Measurements from ENCODE around the gene PTGDR2. TPM values are rescaled to one million over a fixed set of nuclear protein-coding genes. Genes with fewer than 3 reads are reported as not detected.

Gene PTGDR2
- total RNA-seq, 1 experiment from 2014 or later, result 0.07 TPM

DNA sequence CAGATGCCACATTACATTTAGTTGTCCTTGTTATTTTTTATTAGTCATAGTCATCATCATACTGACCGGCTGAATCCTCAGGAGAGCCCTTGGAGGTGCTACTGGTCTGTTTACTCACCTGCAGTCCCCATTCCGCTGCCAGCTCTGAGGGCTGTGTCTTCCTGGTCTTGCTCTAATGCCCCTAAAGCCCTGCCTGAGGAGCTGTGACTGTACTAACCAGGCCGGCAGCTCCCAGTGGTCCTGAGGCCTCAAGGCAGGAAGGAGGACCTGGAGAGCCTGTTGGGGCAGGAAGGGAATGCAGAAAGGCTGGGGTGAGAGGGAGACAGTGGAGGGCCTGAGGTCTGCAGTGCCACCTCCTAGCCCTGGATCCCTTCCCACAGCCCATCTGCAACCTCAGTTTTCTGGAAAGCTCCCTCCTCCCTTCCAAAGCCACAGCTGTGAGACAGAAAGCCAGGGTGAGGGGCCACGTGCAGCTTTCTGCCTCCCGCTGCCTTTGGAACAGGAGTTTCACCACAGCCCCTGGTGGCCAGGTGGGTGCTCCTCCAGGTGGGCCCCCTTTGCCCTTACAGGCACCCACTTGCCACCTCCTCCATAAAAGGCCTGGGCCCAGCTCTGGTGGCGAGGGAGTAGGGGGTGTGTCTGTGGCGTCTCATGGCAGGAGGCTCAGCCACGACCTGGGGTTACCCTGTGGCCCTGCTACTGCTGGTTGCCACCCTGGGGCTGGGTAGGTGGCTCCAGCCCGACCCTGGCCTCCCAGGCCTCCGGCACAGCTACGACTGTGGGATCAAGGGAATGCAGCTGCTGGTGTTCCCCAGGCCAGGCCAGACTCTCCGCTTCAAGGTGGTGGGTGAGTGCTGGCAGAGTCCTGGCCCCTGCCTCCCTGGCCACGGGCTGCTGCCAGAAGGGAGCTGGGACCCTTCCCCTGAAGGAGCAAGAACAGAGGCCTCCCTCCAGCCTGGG is 11.4 kb upstream of the PTGDR2 start, which contains the start of gene ZP1:
ZP1 (plus strand) TSS at position 632 of the 960 bp plus-strand sequence; CDS start at position 652, 20 bp downstream.
- Mint-ChIP-seq H3K27ac (no peak within 1 kb of the TSS), H3K27me3 (ENCODE audit: low read depth) (no peaks in the 10 kb centered on the region; the same call in 1 of the 2 replicates), H3K36me3 (no peaks in the 10 kb centered on the region), H3K4me1 (no peaks in the 10 kb centered on the region), H3K9me3 (no peaks in the 10 kb centered on the region), H3K4me3 (no peak within 1 kb of the TSS)
- peak; percentile 31; the same call in 1 of the 2 replicates for ATAC-seq
- ChIA-PET POLR2A (interaction anchor here (0.7 kb wide), 1 partner anchor 906 kb away, joined by 4 read pairs; no protein-coding TSS in a partner anchor), CTCF (interaction anchor here (0.5 to 7.9 kb wide), 6 partner anchors 12 to 160 kb away, joined by 4 to 44 read pairs (median 7); partner anchors contain the start of gene PTGDR2)
- no peak for DNase-seq (ENCODE audit: low spot score)
- TF ChIP-seq CREB1 (CRISPR knock-in tag; IDR thresholded peaks at IDR 0.05) (no peak), ZNF396 (CRISPR knock-in tag; IDR thresholded peaks at IDR 0.05; ENCODE audit: borderline replicate concordance) (no peak), AFF4 (CRISPR knock-in tag; IDR thresholded peaks at IDR 0.05; ENCODE audit: borderline replicate concordance) (no peak), GABPB1 (CRISPR knock-in tag; IDR thresholded peaks at IDR 0.05) (no peak), USF1 (CRISPR knock-in tag; IDR thresholded peaks at IDR 0.05) (no peak)
- TF ChIP-seq, protein P1, sequence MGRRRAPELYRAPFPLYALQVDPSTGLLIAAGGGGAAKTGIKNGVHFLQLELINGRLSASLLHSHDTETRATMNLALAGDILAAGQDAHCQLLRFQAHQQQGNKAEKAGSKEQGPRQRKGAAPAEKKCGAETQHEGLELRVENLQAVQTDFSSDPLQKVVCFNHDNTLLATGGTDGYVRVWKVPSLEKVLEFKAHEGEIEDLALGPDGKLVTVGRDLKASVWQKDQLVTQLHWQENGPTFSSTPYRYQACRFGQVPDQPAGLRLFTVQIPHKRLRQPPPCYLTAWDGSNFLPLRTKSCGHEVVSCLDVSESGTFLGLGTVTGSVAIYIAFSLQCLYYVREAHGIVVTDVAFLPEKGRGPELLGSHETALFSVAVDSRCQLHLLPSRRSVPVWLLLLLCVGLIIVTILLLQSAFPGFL (CRISPR knock-in tag; IDR thresholded peaks at IDR 0.05; ENCODE audit: borderline replicate concordance), result no peak
- TF ChIP-seq, protein P2, sequence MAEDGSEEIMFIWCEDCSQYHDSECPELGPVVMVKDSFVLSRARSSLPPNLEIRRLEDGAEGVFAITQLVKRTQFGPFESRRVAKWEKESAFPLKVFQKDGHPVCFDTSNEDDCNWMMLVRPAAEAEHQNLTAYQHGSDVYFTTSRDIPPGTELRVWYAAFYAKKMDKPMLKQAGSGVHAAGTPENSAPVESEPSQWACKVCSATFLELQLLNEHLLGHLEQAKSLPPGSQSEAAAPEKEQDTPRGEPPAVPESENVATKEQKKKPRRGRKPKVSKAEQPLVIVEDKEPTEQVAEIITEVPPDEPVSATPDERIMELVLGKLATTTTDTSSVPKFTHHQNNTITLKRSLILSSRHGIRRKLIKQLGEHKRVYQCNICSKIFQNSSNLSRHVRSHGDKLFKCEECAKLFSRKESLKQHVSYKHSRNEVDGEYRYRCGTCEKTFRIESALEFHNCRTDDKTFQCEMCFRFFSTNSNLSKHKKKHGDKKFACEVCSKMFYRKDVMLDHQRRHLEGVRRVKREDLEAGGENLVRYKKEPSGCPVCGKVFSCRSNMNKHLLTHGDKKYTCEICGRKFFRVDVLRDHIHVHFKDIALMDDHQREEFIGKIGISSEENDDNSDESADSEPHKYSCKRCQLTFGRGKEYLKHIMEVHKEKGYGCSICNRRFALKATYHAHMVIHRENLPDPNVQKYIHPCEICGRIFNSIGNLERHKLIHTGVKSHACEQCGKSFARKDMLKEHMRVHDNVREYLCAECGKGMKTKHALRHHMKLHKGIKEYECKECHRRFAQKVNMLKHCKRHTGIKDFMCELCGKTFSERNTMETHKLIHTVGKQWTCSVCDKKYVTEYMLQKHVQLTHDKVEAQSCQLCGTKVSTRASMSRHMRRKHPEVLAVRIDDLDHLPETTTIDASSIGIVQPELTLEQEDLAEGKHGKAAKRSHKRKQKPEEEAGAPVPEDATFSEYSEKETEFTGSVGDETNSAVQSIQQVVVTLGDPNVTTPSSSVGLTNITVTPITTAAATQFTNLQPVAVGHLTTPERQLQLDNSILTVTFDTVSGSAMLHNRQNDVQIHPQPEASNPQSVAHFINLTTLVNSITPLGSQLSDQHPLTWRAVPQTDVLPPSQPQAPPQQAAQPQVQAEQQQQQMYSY (CRISPR knock-in tag; IDR thresholded peaks at IDR 0.05), result peak; percentile 59; the same call in 1 of the 2 replicates

DNA sequence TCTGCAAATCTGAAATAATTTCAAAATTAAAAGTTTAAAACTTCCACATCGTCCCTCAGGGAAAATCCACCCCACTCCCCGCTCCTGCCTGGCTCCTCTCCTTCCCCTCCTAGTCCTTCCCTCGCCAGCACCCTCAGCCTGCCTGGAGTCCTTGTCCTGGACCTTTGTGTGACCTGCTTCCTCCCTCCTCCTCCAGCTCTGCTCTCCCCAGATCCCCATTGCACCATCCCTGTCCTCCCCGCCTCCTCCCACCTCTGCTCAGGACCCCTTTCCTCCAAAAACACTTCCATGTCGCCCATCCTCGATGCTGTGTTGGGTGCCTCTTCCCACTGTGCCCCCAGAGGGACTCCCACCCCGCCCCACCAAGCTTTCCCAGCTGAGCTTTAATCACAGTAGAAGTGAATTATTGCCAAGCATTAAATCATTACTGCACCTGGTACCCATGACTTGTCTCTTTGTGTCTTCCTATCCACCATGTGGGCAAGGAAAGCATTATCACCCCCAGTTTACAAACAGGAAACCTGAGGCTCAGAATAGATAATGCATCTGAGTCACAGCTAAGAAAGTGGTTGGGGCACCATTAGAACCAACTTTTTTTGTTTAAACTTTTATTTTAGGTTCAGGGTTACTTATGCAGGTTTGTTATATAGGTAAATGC is 9.2 kb upstream of the PTGDR2 start:
- Mint-ChIP-seq H3K27ac (no peak overlapping the region), H3K4me1 (no peaks in the 10 kb centered on the region), H3K4me3 (no peak overlapping the region), H3K9me3 (no peaks in the 10 kb centered on the region), H3K36me3 (no peaks in the 10 kb centered on the region), H3K27me3 (ENCODE audit: low read depth) (no peaks in the 10 kb centered on the region; the same call in 1 of the 2 replicates)
- no peak for DNase-seq (ENCODE audit: low spot score)
- ChIA-PET POLR2A (no interaction called here), CTCF (interaction anchor here (1.0 to 2.4 kb wide), 2 partner anchors 23 to 34 kb away, joined by 4 to 8 read pairs; no protein-coding TSS in a partner anchor)
- ATAC-seq, result no peak
- TF ChIP-seq STAT6 (CRISPR knock-in tag; conservative IDR thresholded peaks at IDR 0.05; ENCODE audit: low read depth), result no peak
- no peak for TF ChIP-seq TP53 (CRISPR knock-in tag; IDR thresholded peaks at IDR 0.05)
- no peak for TF ChIP-seq HMGA2 (CRISPR knock-in tag; IDR thresholded peaks at IDR 0.05)
- no peak for TF ChIP-seq IRF2 (CRISPR knock-in tag; IDR thresholded peaks at IDR 0.05; ENCODE audit: borderline replicate concordance, low read depth)
- no peak for TF ChIP-seq GTF2I (CRISPR knock-in tag; conservative IDR thresholded peaks at IDR 0.05)
- TF ChIP-seq, protein P3, sequence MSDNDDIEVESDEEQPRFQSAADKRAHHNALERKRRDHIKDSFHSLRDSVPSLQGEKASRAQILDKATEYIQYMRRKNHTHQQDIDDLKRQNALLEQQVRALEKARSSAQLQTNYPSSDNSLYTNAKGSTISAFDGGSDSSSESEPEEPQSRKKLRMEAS (CRISPR knock-in tag; IDR thresholded peaks at IDR 0.05), result no peak
- no peak for TF ChIP-seq ZNF396 (CRISPR knock-in tag; IDR thresholded peaks at IDR 0.05; ENCODE audit: borderline replicate concordance)
- TF ChIP-seq, protein P1 (CRISPR knock-in tag; IDR thresholded peaks at IDR 0.05; ENCODE audit: borderline replicate concordance), result no peak
- no peak for TF ChIP-seq NR3C1 (CRISPR knock-in tag; conservative IDR thresholded peaks at IDR 0.05; ENCODE audit: low read depth)
